Measurements from ENCODE around the gene CCDC157.

CCDC157 gene

GRCh38 chr22:30408388-30409102 lies 51.7 kb downstream of the CCDC157 start:
- in situ Hi-C loops (cut with MboI; ENCODE audit: low pct_unique_long_range_greater_than_20kb, low sequenced_read_pairs, unreplicated experiment) = no loop called here

GRCh38 chr22:30411780-30412179 lies 55.0 kb downstream of the CCDC157 start:
- in situ Hi-C loops (cut with MboI; ENCODE audit: low pct_unique_long_range_greater_than_20kb, low sequenced_read_pairs, unreplicated experiment) = no loop called here
- no peak for TF ChIP-seq CTCF (IDR thresholded peaks at IDR 0.05; ENCODE audit: extremely low read depth, insufficient read depth, missing control alignments)
- no peak for DNase-seq (ENCODE audit: low spot score)

More at GRCh38 chr22:30408388-30409102, 51.7 kb downstream of the CCDC157 start:
- DNase-seq (ENCODE audit: low spot score) = no peak
- TF ChIP-seq CTCF (IDR thresholded peaks at IDR 0.05; ENCODE audit: extremely low read depth, insufficient read depth, missing control alignments) = no peak

- no peak for DNase-seq (ENCODE audit: low spot score)
- in situ Hi-C loops (cut with MboI; ENCODE audit: low pct_unique_long_range_greater_than_20kb, low sequenced_read_pairs, unreplicated experiment) = no loop called here
- TF ChIP-seq CTCF (IDR thresholded peaks at IDR 0.05; ENCODE audit: extremely low read depth, insufficient read depth, missing control alignments) = no peak
Measured at GRCh38 chr22:30413001-30413400, 56.2 kb downstream of the CCDC157 start.

- no peak for DNase-seq (ENCODE audit: low spot score)
- in situ Hi-C loops (cut with MboI; ENCODE audit: low pct_unique_long_range_greater_than_20kb, low sequenced_read_pairs, unreplicated experiment) = no loop called here
- no peak for TF ChIP-seq CTCF (IDR thresholded peaks at IDR 0.05; ENCODE audit: extremely low read depth, insufficient read depth, missing control alignments)
Measured at GRCh38 chr22:30413745-30414524, 57.1 kb downstream of the CCDC157 start.

GRCh38 chr22:30414525-30415047 lies 57.8 kb downstream of the CCDC157 start:
- DNase-seq (ENCODE audit: low spot score) = no peak
- TF ChIP-seq CTCF (IDR thresholded peaks at IDR 0.05; ENCODE audit: extremely low read depth, insufficient read depth, missing control alignments) = no peak
- in situ Hi-C loops (cut with MboI; ENCODE audit: low pct_unique_long_range_greater_than_20kb, low sequenced_read_pairs, unreplicated experiment) = no loop called here

GRCh38 chr22:30416403-30416802 lies 59.6 kb downstream of the CCDC157 start:
- DNase-seq (ENCODE audit: low spot score) = no peak
- TF ChIP-seq CTCF (IDR thresholded peaks at IDR 0.05; ENCODE audit: extremely low read depth, insufficient read depth, missing control alignments) = no peak
- in situ Hi-C loops (cut with MboI; ENCODE audit: low pct_unique_long_range_greater_than_20kb, low sequenced_read_pairs, unreplicated experiment) = no loop called here
